Measurements from ENCODE around the gene C2CD2.

DNA sequence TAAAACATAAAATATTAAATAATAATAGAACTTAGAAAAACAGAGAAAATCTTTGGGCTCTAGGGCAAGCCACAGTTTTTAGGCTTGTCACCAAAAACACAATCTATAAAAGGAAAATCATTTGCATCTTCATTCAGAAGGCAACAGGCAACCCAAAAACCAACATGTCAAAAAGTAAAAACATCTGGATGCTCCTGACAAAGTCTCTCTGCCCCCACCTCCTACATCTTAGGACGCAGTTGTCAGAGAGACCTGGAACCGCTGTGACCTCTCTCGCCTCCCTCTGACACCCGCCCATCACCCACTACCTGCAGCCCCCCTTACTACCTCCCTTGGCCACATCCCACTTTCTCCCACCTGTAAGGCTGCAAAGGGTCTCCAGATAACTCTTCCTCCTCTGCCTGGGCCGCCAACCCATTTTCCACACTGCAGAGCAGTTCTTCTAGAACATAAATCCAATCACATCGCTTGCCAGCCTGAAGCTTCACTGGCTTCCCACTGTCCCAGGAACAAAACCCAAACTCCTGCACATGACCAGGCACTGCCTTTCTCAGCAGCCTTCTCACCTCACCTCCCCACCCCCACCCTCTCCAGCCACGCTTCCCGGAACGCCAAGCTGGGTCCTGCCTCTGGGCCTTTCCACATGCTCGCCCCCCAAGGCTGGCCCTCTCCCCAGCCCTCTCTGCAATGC, 89.4 kb downstream of the C2CD2 start:
- TF ChIP-seq CTCF (IDR thresholded peaks at IDR 0.05): no peak
- no peak for TF ChIP-seq POLR2AphosphoS5 (IDR thresholded peaks at IDR 0.05)

Data from prostate gland (tissue), 2 donors.